ENCODE measurements around the gene CPN2.

- TF ChIP-seq CTCF (conservative IDR thresholded peaks at IDR 0.05; ENCODE audit: low read depth in 2 of 2) (peak in 1 of 2 experiments; percentile 29; a peak in 2 of 4 replicates), POLR2AphosphoS5 (IDR thresholded peaks at IDR 0.05; ENCODE audit: low read depth) (no peak), EZH2phosphoT487 (IDR thresholded peaks at IDR 0.05; ENCODE audit: unreplicated experiment) (no peak), EZH2 (IDR thresholded peaks at IDR 0.05; ENCODE audit: low read depth, unreplicated experiment) (no peak), ETS1 (IDR thresholded peaks at IDR 0.05) (no peak), JUNB (IDR thresholded peaks at IDR 0.05; ENCODE audit: unreplicated experiment) (no peak)
These were observed 37.4 kb downstream of the CPN2 start for GRCh38 chr3:194313560-194314387.

All from GM23338 (cell line).